PC-3 (cell line): ENCODE data around the gene PACSIN1. TPM values are rescaled to one million over a fixed set of nuclear protein-coding genes. Genes with fewer than 3 reads are reported as not detected.
"Not testable (repeated sequence)": the region's sequence is repeated elsewhere in the genome, so short reads cannot be mapped to it uniquely, and the experiment has no call there.

Source experiments
- ATAC-seq: fragments of 200-7000 bp; cut with Tn5 transposase; 2 replicates; pipeline ENCODE4 v1.9.1; 2020; ENCODE audit warnings: mild to moderate bottlenecking, moderate library complexity
- BruUV-seq: library from RNA; stranded (reverse); fragments of 400-500 nt; replicated peaks from 2 replicates; lab custom pipeline; 2021; lab: Mats Ljungman, UMichigan
- CTCF ChIA-PET: fragments of 300-600 bp; sonication (Branson Sonifier 250); formaldehyde crosslinking; loops from one replicate; lab custom pipeline; 2022; ENCODE audit warnings: antibody characterized with exemption; lab: Charles Lee
- POLR2A ChIA-PET: fragments of 300-600 bp; sonication (Branson Sonifier 250); formaldehyde crosslinking; loops from one replicate; lab custom pipeline; 2022; ENCODE audit warnings: antibody characterized with exemption; ENCODE audit not compliant: unreplicated experiment; lab: Charles Lee
- DNase-seq: peaks from one replicate; pipeline ENCODE4 v3.0.0-alpha.2; 2015
- H2AFZ ChIP-seq: fragments of 300-600 bp; sonication (generic); 2 replicates; pipeline ENCODE4 v1.6.0; 2016; ENCODE audit warnings: antibody characterized with exemption, low read length
- H3F3A ChIP-seq: fragments of 300-600 bp; sonication (generic); one replicate; pipeline ENCODE4 v1.6.0; 2017; ENCODE audit warnings: antibody characterized with exemption, low read length, control low read depth, mild to moderate bottlenecking; ENCODE audit not compliant: unreplicated experiment
- H3K27ac ChIP-seq: fragments of 300-600 bp; sonication (generic); 2 replicates; pipeline ENCODE4 v1.5.1; 2016; ENCODE audit warnings: mild to moderate bottlenecking, low read length
- H3K27me3 ChIP-seq: fragments of 300-600 bp; sonication (generic); 2 replicates; pipeline ENCODE4 v1.6.1; 2016; ENCODE audit warnings: low read length, mixed read lengths
- H3K36me3 ChIP-seq: fragments of 300-600 bp; sonication (generic); 2 replicates; pipeline ENCODE4 v1.6.1; 2016; ENCODE audit warnings: low read depth, mixed run types, low read length, mixed read lengths
- H3K4me1 ChIP-seq: fragments of 300-600 bp; sonication (generic); 2 replicates; pipeline ENCODE4 v1.5.1; 2016; ENCODE audit warnings: low read length; ENCODE audit not compliant: insufficient read depth
- H3K4me2 ChIP-seq: fragments of 300-600 bp; sonication (generic); 2 replicates; pipeline ENCODE4 v1.6.0; 2016; ENCODE audit warnings: low read length
- H3K4me3 ChIP-seq: fragments of 300-600 bp; sonication (generic); 2 replicates; pipeline ENCODE4 v1.5.1; 2016; ENCODE audit warnings: mild to moderate bottlenecking, low read length, mixed read lengths
- H3K79me2 ChIP-seq: fragments of 300-600 bp; sonication (generic); 2 replicates; pipeline ENCODE4 v1.6.1; 2017; ENCODE audit warnings: low read length, mixed read lengths
- H3K9ac ChIP-seq: fragments of 300-600 bp; sonication (generic); 2 replicates; pipeline ENCODE4 v1.6.0; 2016; ENCODE audit warnings: mild to moderate bottlenecking, low read length
- H3K9me2 ChIP-seq: fragments of 300-600 bp; sonication (generic); replicated peaks from 2 replicates; pipeline ENCODE4 v1.6.1; 2016; ENCODE audit warnings: mixed run types, low read length, mixed read lengths
- H3K9me3 ChIP-seq: fragments of 300-600 bp; sonication (generic); 2 replicates; pipeline ENCODE4 v1.6.1; 2016; ENCODE audit warnings: low read length, mixed read lengths
- H4K20me1 ChIP-seq: fragments of 300-600 bp; sonication (generic); 2 replicates; pipeline ENCODE4 v1.6.1; 2016; ENCODE audit warnings: low read length, mixed read lengths
- EZH2 ChIP-seq: fragments of 300-600 bp; sonication (generic); IDR thresholded peaks from one replicate; pipeline ENCODE4 v1.6.1; 2017; ENCODE audit warnings: antibody characterized with exemption, mild to moderate bottlenecking, low read length; ENCODE audit not compliant: unreplicated experiment
- EZH2phosphoT487 ChIP-seq: fragments of 300-600 bp; sonication (generic); IDR thresholded peaks from 2 replicates; pipeline ENCODE4 v1.6.1; 2018; ENCODE audit warnings: mild to moderate bottlenecking, antibody characterized with exemption, low read length, borderline replicate concordance
- intact Hi-C: fragments of 100-400 bp; cut with micrococcal nuclease; formaldehyde crosslinking; loops from 2 replicates; pipeline ENCODE4 v1.9.0; 2023
- total RNA-seq: library from RNA; depleted of rRNA; stranded (reverse); fragments of >200 nt; gene quantifications from 2 replicates; pipeline ENCODE4 v1.2.3, GENCODE V29; 2014
- TF ChIP-seq, protein P1 (sequence below): fragments of 300-600 bp; sonication (generic); conservative IDR thresholded peaks from 2 replicates; pipeline ENCODE4 v1.5.1; 2017; ENCODE audit warnings: antibody characterized with exemption, low read depth, mild to moderate bottlenecking, low read length

Gene PACSIN1
- total RNA-seq, 1 experiment from 2014 or later = 2.3 TPM

- intact Hi-C loops = no loop called here
- Histone ChIP-seq H2AFZ (no peak overlapping the region), H3F3A (no peaks in the 10 kb centered on the region), H3K79me2 (no peaks in the 10 kb centered on the region), H3K4me3 (no peak overlapping the region), H3K27ac (no peak overlapping the region), H3K4me2 (no peak overlapping the region), H3K36me3 (no peaks in the 10 kb centered on the region), H3K27me3 (no peaks in the 10 kb centered on the region), H3K9ac (no peak overlapping the region), H3K9me2 (no peaks in the 10 kb centered on the region), H3K4me1 (peaks cover 20% of the 10 kb centered on the region), H3K9me3 (no peaks in the 10 kb centered on the region), H4K20me1 (no peaks in the 10 kb centered on the region)
- no TSS peak for BruUV-seq
- ChIA-PET CTCF (no interaction called here), POLR2A (no interaction called here)
- TF ChIP-seq EZH2 (no peak), EZH2phosphoT487 (no peak)
- TF ChIP-seq, protein P1, sequence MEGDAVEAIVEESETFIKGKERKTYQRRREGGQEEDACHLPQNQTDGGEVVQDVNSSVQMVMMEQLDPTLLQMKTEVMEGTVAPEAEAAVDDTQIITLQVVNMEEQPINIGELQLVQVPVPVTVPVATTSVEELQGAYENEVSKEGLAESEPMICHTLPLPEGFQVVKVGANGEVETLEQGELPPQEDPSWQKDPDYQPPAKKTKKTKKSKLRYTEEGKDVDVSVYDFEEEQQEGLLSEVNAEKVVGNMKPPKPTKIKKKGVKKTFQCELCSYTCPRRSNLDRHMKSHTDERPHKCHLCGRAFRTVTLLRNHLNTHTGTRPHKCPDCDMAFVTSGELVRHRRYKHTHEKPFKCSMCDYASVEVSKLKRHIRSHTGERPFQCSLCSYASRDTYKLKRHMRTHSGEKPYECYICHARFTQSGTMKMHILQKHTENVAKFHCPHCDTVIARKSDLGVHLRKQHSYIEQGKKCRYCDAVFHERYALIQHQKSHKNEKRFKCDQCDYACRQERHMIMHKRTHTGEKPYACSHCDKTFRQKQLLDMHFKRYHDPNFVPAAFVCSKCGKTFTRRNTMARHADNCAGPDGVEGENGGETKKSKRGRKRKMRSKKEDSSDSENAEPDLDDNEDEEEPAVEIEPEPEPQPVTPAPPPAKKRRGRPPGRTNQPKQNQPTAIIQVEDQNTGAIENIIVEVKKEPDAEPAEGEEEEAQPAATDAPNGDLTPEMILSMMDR = no peak
- ATAC-seq = no peak
- no peak for DNase-seq
Observed at GRCh38 chr6:34486106-34486740, 20.3 kb downstream of the PACSIN1 start.

DNA sequence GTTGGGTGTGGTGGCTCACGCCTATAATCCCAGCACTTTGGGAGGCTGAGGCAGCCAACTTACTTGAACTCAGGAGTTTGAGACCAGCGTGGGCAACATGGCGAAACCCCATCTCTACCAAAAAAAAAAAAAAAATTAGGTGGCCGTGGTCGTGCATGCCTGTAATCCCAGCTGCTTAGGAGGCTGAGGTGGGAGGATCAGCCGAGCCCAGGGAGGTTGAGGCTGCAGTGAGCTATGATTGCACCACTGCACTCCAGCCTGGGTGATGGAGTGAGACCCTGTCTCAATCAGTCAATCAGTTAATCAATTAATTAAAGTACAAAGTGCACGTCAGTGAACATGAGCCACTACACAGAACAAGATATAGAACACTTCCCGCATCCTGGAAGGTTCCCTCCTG lies 21.0 kb downstream of the PACSIN1 start:
- peaks cover 20% of the 10 kb centered on the region for H3K4me1 ChIP-seq
- H3K9ac ChIP-seq, H3K9me3 ChIP-seq, H3K79me2 ChIP-seq, intact Hi-C loops, H3F3A ChIP-seq, H2AFZ ChIP-seq, H3K36me3 ChIP-seq, H3K27ac ChIP-seq, CTCF ChIA-PET, POLR2A ChIA-PET, H3K9me2 ChIP-seq, DNase-seq, H3K27me3 ChIP-seq, BruUV-seq, H4K20me1 ChIP-seq, ATAC-seq, H3K4me3 ChIP-seq, H3K4me2 ChIP-seq: not testable (repeated sequence)

DNA sequence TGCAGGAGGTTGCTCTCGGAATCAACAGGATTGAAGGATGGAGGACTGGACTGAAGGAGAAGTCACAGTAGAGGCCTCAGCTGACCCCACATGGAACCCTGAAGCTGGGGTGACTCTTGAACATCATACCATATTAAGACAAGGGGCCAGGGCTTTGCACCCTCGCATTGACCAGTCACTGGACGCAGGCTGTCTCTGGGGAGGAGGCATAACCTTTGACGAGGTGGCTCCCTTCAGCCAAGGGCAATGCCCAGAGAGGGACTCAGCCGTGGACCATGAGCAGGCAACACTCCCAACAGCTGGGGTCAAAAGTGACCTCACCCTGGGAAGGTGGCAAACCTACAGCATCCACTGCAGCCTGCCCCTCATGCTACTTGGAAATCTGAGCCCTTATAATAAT lies 21.7 kb downstream of the PACSIN1 start:
- H3K79me2 ChIP-seq = no peaks in the 10 kb centered on the region
- H3K27ac ChIP-seq = no peak overlapping the region
- H3K4me2 ChIP-seq = no peak overlapping the region
- H3K36me3 ChIP-seq = no peaks in the 10 kb centered on the region
- H4K20me1 ChIP-seq = no peaks in the 10 kb centered on the region
- no peaks in the 10 kb centered on the region for H3K27me3 ChIP-seq
- H3K9ac ChIP-seq = no peak overlapping the region
- no peaks in the 10 kb centered on the region for H3K9me2 ChIP-seq
- ChIA-PET POLR2A (no interaction called here), CTCF (no interaction called here)
- no peak overlapping the region for H2AFZ ChIP-seq
- no peak overlapping the region for H3K4me3 ChIP-seq
- H3K9me3 ChIP-seq = no peaks in the 10 kb centered on the region
- H3F3A ChIP-seq = no peaks in the 10 kb centered on the region
- peaks cover 20% of the 10 kb centered on the region for H3K4me1 ChIP-seq
- BruUV-seq = no TSS peak
- intact Hi-C loops = no loop called here
- ATAC-seq (no peak), DNase-seq (no peak)
- TF ChIP-seq, protein P1 = no peak
- no peak for TF ChIP-seq EZH2phosphoT487
- TF ChIP-seq EZH2 = no peak
